HepG2 (cell line): ENCODE data around the gene VASN. TPM values are rescaled to one million over a fixed set of nuclear protein-coding genes. Genes with fewer than 3 reads are reported as not detected.

ENCODE experiments used
- CERS6 ChIP-seq: sonication (generic); formaldehyde crosslinking; IDR thresholded peaks from 2 replicates; pipeline ENCODE4 v1.5.0; 2020; ENCODE audit warnings: missing genetic modification reagents
- ELF3 ChIP-seq: IDR thresholded peaks from 2 replicates; pipeline ENCODE4 v1.6.1; 2016; ENCODE audit warnings: missing genetic modification reagents, missing compliant biosample characterization
- MAZ ChIP-seq, 2 experiments: sonication (generic) in 1 of 2; formaldehyde crosslinking in 1 of 2; IDR thresholded peaks; 2 replicates each; pipeline versions ENCODE4 v1.5.0 to v1.6.1; 2012 to 2020; ENCODE audit warnings: low read depth in 2 of 2, mild to moderate bottlenecking in 2 of 2, borderline replicate concordance in 1 of 2, improper control_type of control experiment in 1 of 2, low read length in 1 of 2, missing genetic modification reagents in 1 of 2, moderate library complexity in 1 of 2
- NONO ChIP-seq, 2 experiments: fragments of 450-650 bp in 1 of 2; sonication (generic) in 1 of 2; formaldehyde crosslinking in 1 of 2; IDR thresholded peaks in 1 of 2; conservative IDR thresholded peaks in 1 of 2; 2 replicates each; pipeline versions ENCODE4 v1.6.1 to v1.8.0; 2017 to 2022; ENCODE audit warnings: mild to moderate bottlenecking in 1 of 2, missing genetic modification reagents in 1 of 2, moderate library complexity in 1 of 2
- POLR2AphosphoS5 ChIP-seq: IDR thresholded peaks from 2 replicates; pipeline ENCODE4 v1.6.1; 2012; ENCODE audit warnings: low read depth, low read length
- SAFB2 ChIP-seq: sonication (generic); formaldehyde crosslinking; IDR thresholded peaks from 2 replicates; pipeline ENCODE4 v1.5.1; 2020; ENCODE audit warnings: missing genetic modification reagents, low read depth, mild to moderate bottlenecking, borderline replicate concordance
- SPEN ChIP-seq: sonication (generic); formaldehyde crosslinking; IDR thresholded peaks from 2 replicates; pipeline ENCODE4 v1.5.1; 2020; ENCODE audit warnings: low read depth, mild to moderate bottlenecking, missing genetic modification reagents
- USF2 ChIP-seq, 2 experiments: sonication (generic) in 1 of 2; formaldehyde crosslinking in 1 of 2; IDR thresholded peaks; 2 replicates each; pipeline versions ENCODE4 v1.5.1 to v1.6.1; 2011 to 2020; ENCODE audit warnings: borderline replicate concordance in 1 of 2, low read depth in 1 of 2, low read length in 1 of 2, mild to moderate bottlenecking in 1 of 2, missing genetic modification reagents in 1 of 2, moderate library complexity in 1 of 2
- ZBTB34 ChIP-seq: sonication (generic); formaldehyde crosslinking; IDR thresholded peaks from 2 replicates; pipeline ENCODE4 v1.8.0; 2022; ENCODE audit warnings: mild to moderate bottlenecking, missing genetic modification reagents
- ZNF44 ChIP-seq: sonication (generic); formaldehyde crosslinking; IDR thresholded peaks from 2 replicates; pipeline ENCODE4 v1.5.1; 2020; ENCODE audit warnings: mild to moderate bottlenecking, missing genetic modification reagents
- ZNF484 ChIP-seq: sonication (generic); formaldehyde crosslinking; IDR thresholded peaks from 2 replicates; pipeline ENCODE4 v1.5.1; 2020; ENCODE audit warnings: mild to moderate bottlenecking, low read depth, missing genetic modification reagents, borderline replicate concordance
- ZNF501 ChIP-seq: sonication (generic); formaldehyde crosslinking; IDR thresholded peaks from 2 replicates; pipeline ENCODE4 v1.5.1; 2020; ENCODE audit warnings: mild to moderate bottlenecking, moderate library complexity, missing genetic modification reagents
- ZNF761 ChIP-seq: sonication (generic); formaldehyde crosslinking; conservative IDR thresholded peaks from 2 replicates; pipeline ENCODE4 v1.4.0; 2020; ENCODE audit warnings: mild to moderate bottlenecking, missing genetic modification reagents
- ZNF770 ChIP-seq: sonication (generic); formaldehyde crosslinking; IDR thresholded peaks from 2 replicates; pipeline ENCODE4 v1.5.0; 2020; ENCODE audit warnings: mild to moderate bottlenecking, missing genetic modification reagents
- polyA plus RNA-seq, 8 experiments: library from polyadenylated mRNA; depleted of rRNA in 3 of 8; stranded (reverse) in 7 of 8; unstranded in 1 of 8; fragments of >200 nt; fragmentation: Illumina TruSeq in 4 of 8; extraction: Trizol in 4 of 8; gene quantifications; 2 replicates each; pipeline versions ENCODE4 v1.2.1 to v1.2.3, GENCODE V29; 2011 to 2016; ENCODE audit warnings: low read depth in 4 of 8, missing spikeins in 1 of 8, mixed read lengths in 1 of 8; ENCODE audit not compliant: insufficient read depth in 1 of 8
- total RNA-seq, 5 experiments: library from RNA; depleted of rRNA; stranded (reverse); fragments of >200 nt; fragmentation: Illumina TruSeq; extraction: Trizol; gene quantifications; 2 replicates each; pipeline ENCODE4 v1.2.3, GENCODE V29; 2016; ENCODE audit warnings: low read depth in 1 of 5
- TF ChIP-seq, protein P1 (sequence below): sonication (generic); formaldehyde crosslinking; IDR thresholded peaks from 2 replicates; pipeline ENCODE4 v1.5.0; 2020; ENCODE audit warnings: missing genetic modification reagents, mild to moderate bottlenecking, borderline replicate concordance
- TF ChIP-seq, protein P2 (sequence below): IDR thresholded peaks from 2 replicates; pipeline ENCODE4 v1.6.1; 2016; ENCODE audit warnings: missing genetic modification reagents, missing compliant biosample characterization
- TF ChIP-seq, protein P3 (sequence below): sonication (generic); formaldehyde crosslinking; IDR thresholded peaks from 2 replicates; pipeline ENCODE4 v1.4.0; 2020; ENCODE audit warnings: mild to moderate bottlenecking, missing genetic modification reagents

The VASN gene
- total and polyA plus RNA-seq, 2 of the 13 experiments (the other 11 are each of a cell fraction or from before 2014, with no cell fraction given), result 8.4 to 18.2 TPM

GRCh38 chr16:4416200-4417032, 44.8 kb downstream of the VASN start, which contains the start of gene CORO7 (continued):
- TF ChIP-seq SPEN (CRISPR knock-in tag) (peak; percentile 61; the same call in 1 of the 2 replicates), USF2 (IDR thresholded peaks at IDR 0.05; ENCODE audit: low read depth, low read length) (peak; percentile 84), USF2 (CRISPR knock-in tag; IDR thresholded peaks at IDR 0.05; ENCODE audit: borderline replicate concordance) (peak; percentile 94; the same call in 1 of the 2 replicates), ZNF761 (CRISPR knock-in tag) (no peak), SAFB2 (CRISPR knock-in tag) (peak; percentile 77; the same call in 1 of the 2 replicates), POLR2AphosphoS5 (no peak), ELF3 (CRISPR knock-in tag) (no peak), ZBTB34 (CRISPR knock-in tag) (no peak), CERS6 (no peak), ZNF484 (CRISPR knock-in tag) (no peak), ZNF770 (CRISPR knock-in tag) (no peak), NONO (IDR thresholded peaks at IDR 0.05) (no peak), NONO (CRISPR knock-in tag; conservative IDR thresholded peaks at IDR 0.05) (0 out of 2 replicates have a peak, but pooled peaks have one; percentile 20), ZNF44 (CRISPR knock-in tag) (peak; percentile 66; the same call in 1 of the 2 replicates), MAZ (IDR thresholded peaks at IDR 0.05; ENCODE audit: borderline replicate concordance, low read depth, low read length) (no peak), MAZ (CRISPR knock-in tag; IDR thresholded peaks at IDR 0.05; ENCODE audit: low read depth) (no peak), ZNF501 (CRISPR knock-in tag) (peak; percentile 64)
- TF ChIP-seq, protein P1, sequence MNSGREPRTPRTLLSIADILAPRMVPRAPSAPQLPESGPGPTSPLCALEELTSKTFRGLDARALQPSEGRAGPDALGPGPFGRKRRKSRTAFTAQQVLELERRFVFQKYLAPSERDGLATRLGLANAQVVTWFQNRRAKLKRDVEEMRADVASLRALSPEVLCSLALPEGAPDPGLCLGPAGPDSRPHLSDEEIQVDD, result no peak
- TF ChIP-seq, protein P2, sequence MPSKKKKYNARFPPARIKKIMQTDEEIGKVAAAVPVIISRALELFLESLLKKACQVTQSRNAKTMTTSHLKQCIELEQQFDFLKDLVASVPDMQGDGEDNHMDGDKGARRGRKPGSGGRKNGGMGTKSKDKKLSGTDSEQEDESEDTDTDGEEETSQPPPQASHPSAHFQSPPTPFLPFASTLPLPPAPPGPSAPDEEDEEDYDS (CRISPR knock-in tag), result peak; percentile 87
- TF ChIP-seq, protein P3, sequence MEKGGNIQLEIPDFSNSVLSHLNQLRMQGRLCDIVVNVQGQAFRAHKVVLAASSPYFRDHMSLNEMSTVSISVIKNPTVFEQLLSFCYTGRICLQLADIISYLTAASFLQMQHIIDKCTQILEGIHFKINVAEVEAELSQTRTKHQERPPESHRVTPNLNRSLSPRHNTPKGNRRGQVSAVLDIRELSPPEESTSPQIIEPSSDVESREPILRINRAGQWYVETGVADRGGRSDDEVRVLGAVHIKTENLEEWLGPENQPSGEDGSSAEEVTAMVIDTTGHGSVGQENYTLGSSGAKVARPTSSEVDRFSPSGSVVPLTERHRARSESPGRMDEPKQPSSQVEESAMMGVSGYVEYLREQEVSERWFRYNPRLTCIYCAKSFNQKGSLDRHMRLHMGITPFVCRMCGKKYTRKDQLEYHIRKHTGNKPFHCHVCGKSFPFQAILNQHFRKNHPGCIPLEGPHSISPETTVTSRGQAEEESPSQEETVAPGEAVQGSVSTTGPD (CRISPR knock-in tag), result no peak
